LNCAP (cell line): Measurements from ENCODE around the gene AREL1.

ENCODE experiments used
- CTCF ChIP-seq: fragments of 450-650 bp; IDR thresholded peaks from 2 replicates; pipeline ENCODE4 v1.5.1; 2017; ENCODE audit warnings: mild to moderate bottlenecking

AREL1 gene

GRCh38 chr14:74712499-74713394 is at the start of gene AREL1, which contains the start of gene FCF1:
Gene AREL1 (minus strand): TSS chr14:74713080. CDS start chr14:74685615, 27,465 bp downstream.
Gene FCF1 (plus strand): TSS chr14:74713144. CDS start chr14:74713198, 54 bp downstream.
- TF ChIP-seq CTCF, result no peak

GRCh38 chr14:74756326-74756725 is 43.4 kb upstream of the AREL1 start:
- no peak for TF ChIP-seq CTCF

- TF ChIP-seq CTCF, result no peak
Measured at GRCh38 chr14:74754899-74755298, 42.0 kb upstream of the AREL1 start.

GRCh38 chr14:74754157-74754556 is 41.3 kb upstream of the AREL1 start:
- TF ChIP-seq CTCF, result no peak

GRCh38 chr14:74747237-74747636 is 34.4 kb upstream of the AREL1 start:
- TF ChIP-seq CTCF, result no peak

- no peak for TF ChIP-seq CTCF
Measured at GRCh38 chr14:74739293-74740030, 26.6 kb upstream of the AREL1 start.

GRCh38 chr14:74737753-74738325 is 25.0 kb upstream of the AREL1 start:
- no peak for TF ChIP-seq CTCF
